Stimulated activated naive B cell treated with anti-CD40 and anti-IgM and Interleukin-4, amounts not matched to agents 10 μg/mL and 1 μg/mL and 100 μg/mL, for 72 hours (primary cell): ENCODE data around the gene SYT17.

ENCODE experiments used
- ATAC-seq, 2 donors: fragments of 150-1000 bp; cut with Tn5 transposase; replicated peaks; 2 replicates each; pipeline ENCODE4 v1.10.0; 2021; ENCODE audit warnings: moderate library complexity in 1 of 2
- DNase-seq: peaks from one replicate; pipeline ENCODE4 v3.0.0; 2021
- H3K27ac Mint-ChIP-seq: one replicate; pipeline ENCODE4 v1.8.0; 2022; ENCODE audit warnings: mild to moderate bottlenecking, mixed read lengths
- H3K27me3 Mint-ChIP-seq, 2 donors: one replicate each; pipeline ENCODE4 v1.8.0; 2022; ENCODE audit warnings: mixed read lengths in 2 of 2
- H3K36me3 Mint-ChIP-seq, 2 donors: one replicate each; pipeline ENCODE4 v1.8.0; 2022; ENCODE audit warnings: mixed read lengths in 2 of 2, mild to moderate bottlenecking in 1 of 2
- H3K4me1 Mint-ChIP-seq, 2 donors: one replicate each; pipeline ENCODE4 v1.8.0; 2022; ENCODE audit warnings: mixed read lengths in 2 of 2, mild to moderate bottlenecking in 1 of 2
- H3K4me3 Mint-ChIP-seq, 2 donors: one replicate each; pipeline ENCODE4 v1.8.0; 2022; ENCODE audit warnings: mild to moderate bottlenecking in 2 of 2, mixed read lengths in 2 of 2, moderate library complexity in 1 of 2
- H3K9me3 Mint-ChIP-seq, 2 donors: one replicate each; pipeline ENCODE4 v1.8.0; 2022; ENCODE audit warnings: mixed read lengths in 2 of 2, mild to moderate bottlenecking in 1 of 2

The SYT17 gene

DNA sequence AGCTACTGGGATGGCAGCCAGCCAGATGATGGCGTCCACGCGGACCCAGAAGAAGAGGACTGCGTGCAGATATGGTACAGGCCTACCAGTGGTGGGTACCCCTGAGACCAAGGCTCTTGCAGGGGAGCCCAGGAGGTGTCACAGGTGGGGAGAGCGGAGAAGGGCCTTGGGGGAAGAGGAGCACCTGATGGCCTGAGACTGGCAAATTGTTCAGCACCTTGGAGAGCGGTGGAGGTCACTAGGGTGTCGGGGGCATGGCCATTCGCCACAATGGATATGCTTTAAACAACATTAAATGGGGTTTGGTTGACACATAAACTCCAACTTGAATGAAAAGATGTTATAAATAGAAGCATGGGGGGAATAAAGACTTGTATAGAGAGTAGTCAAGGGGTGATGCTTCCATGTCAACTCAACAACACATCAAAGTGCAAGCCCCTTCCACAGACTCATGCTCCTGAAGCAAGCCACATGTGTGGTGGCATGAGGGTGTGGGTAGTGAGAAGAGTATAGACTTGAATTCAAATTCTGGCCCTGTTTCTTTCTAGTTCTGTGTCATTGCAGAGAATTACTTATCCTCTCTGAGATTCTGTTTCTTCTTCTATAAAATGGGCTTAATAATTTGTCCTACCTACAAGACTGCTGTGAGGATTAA is 139.7 kb downstream of the SYT17 start:
- Mint-ChIP-seq H3K9me3 (peaks cover 0 to 2% of the 10 kb centered on the region in 2 donors), H3K4me1 (peaks cover 10 to 21% of the 10 kb centered on the region in 2 donors), H3K4me3 (no peak overlapping the region), H3K27me3 (peaks cover 4 to 13% of the 10 kb centered on the region in 2 donors), H3K27ac (no peak overlapping the region), H3K36me3 (peaks cover 7 to 9% of the 10 kb centered on the region in 2 donors)
- DNase-seq (no peak), ATAC-seq (no peak)

DNA sequence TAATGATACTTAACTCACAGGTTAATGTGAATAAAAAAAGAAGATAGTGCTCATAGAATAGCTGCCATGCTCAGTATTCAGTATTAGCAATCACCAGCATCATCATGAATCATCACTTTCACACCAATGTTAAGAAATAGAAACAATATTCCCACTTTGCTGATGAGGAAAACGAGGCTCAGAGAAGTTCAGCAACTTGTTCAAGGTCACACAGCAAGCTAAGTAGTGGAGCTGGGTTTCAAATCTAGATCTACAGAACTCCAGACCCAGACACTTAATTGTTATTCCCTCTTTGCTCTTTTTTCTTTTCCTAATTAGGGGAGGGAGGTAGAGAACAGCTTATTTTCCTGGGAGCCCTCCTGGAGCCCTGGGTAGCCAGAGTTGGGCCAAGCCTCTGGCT is 140.4 kb downstream of the SYT17 start:
- Mint-ChIP-seq H3K27me3 (peaks cover 0 to 8% of the 10 kb centered on the region in 2 donors), H3K9me3 (no peaks in the 10 kb centered on the region)

DNA sequence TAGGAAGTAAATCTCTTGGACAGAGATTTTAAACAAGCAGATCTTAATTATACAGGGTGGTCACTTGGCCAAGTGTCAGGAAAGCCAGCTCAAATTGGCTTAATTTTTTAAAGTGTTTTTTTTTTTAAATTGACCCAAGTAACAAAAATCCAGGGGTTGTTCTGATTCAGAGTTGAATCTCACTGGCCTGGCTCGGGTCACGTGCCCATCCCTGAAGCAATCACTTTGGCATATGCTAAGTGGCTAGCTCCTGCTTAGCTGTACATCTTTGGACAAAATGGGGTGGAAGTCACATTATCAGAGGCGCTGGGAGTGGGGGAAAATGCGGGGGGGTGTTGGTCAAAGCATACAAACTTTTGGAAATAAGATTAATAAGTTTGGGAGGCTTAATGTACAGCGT is 141.1 kb downstream of the SYT17 start:
- DNase-seq = no peak
- Mint-ChIP-seq H3K9me3 (no peaks in the 10 kb centered on the region), H3K36me3 (peaks cover 5 to 9% of the 10 kb centered on the region in 2 donors), H3K27me3 (peaks cover 0 to 5% of the 10 kb centered on the region in 2 donors), H3K4me3 (no peak overlapping the region), H3K4me1 (peaks cover 11 to 17% of the 10 kb centered on the region in 2 donors), H3K27ac (no peak overlapping the region)
- ATAC-seq = no peak

More for the DNA sequence above, 140.4 kb downstream of the SYT17 start:
- ATAC-seq (no peak), DNase-seq (no peak)
- Mint-ChIP-seq H3K4me3 (no peak overlapping the region), H3K4me1 (peaks cover 13 to 21% of the 10 kb centered on the region in 2 donors), H3K36me3 (peaks cover 5 to 9% of the 10 kb centered on the region in 2 donors), H3K27ac (no peak overlapping the region)

DNA sequence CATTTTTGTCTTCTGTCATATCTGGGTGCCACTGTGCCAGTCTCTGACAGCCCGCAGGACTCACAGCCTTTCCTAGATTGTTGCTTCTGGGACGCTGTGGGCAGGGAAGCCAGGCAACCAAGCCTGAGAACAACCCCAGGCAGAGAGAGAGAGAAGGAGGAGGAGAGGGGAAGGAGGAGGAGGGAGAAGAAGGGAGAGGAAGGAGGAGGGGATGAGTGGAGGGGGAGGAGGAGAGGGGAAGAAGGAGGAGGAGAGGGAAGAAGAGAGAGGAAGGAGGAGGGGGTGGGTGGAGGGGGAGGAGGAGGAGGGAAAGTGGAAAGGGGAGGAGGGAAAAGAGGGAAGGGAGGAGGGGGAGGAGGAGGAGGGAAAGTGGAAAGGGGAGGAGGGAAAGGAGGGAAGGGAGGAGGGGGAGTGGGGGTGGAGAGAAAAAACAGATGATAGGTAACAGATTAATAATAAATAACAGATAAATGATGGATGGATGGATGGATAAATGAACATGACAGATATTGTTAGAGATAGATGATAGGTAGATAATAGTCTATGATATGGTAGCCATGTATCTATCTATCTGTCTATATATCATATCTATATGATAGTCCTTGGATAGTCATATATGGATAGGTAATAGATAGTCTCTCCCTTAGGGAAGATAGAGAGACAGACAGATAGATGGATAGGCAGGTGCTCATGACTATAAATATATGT is 146.8 kb downstream of the SYT17 start:
- ATAC-seq (no peak), DNase-seq (no peak)
- H3K27me3 Mint-ChIP-seq = no peaks in the 10 kb centered on the region
- no peaks in the 10 kb centered on the region for H3K9me3 Mint-ChIP-seq
- peaks cover 6% of the 10 kb centered on the region in 2 donors for H3K4me1 Mint-ChIP-seq
- no peak overlapping the region for H3K27ac Mint-ChIP-seq
- H3K4me3 Mint-ChIP-seq = no peak overlapping the region
- peaks cover 1 to 5% of the 10 kb centered on the region in 2 donors for H3K36me3 Mint-ChIP-seq

DNA sequence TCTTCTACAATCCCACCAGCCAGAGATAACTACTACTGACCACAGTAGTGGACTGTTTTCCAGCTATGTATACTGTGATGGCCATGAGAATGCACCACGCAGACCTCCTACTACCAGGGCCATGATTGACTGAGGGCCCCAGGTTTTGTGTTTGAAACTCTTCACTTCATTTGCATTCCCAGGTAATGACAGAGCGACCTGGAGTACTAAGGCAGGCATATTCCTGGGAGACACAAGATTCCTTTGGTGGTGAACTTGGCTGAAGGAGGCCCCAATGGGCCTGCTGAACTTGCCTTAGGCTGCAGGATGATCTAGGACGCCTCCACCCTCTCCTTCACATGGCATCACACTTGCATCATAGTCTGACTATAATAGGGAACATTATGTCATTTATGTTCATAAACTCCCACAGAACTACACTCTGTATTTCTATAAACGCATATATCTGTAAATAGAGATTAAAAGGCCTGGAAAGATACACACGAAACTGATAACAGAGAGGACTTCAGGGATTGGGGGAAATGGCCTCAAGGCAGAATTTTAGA is 147.9 kb downstream of the SYT17 start:
- no peaks in the 10 kb centered on the region for H3K9me3 Mint-ChIP-seq
- no peak overlapping the region for H3K27ac Mint-ChIP-seq
- no peaks in the 10 kb centered on the region for H3K36me3 Mint-ChIP-seq
- H3K27me3 Mint-ChIP-seq = no peaks in the 10 kb centered on the region
- no peak for ATAC-seq
- H3K4me3 Mint-ChIP-seq = no peak overlapping the region
- no peak for DNase-seq
- peaks cover 6% of the 10 kb centered on the region in 2 donors for H3K4me1 Mint-ChIP-seq

DNA sequence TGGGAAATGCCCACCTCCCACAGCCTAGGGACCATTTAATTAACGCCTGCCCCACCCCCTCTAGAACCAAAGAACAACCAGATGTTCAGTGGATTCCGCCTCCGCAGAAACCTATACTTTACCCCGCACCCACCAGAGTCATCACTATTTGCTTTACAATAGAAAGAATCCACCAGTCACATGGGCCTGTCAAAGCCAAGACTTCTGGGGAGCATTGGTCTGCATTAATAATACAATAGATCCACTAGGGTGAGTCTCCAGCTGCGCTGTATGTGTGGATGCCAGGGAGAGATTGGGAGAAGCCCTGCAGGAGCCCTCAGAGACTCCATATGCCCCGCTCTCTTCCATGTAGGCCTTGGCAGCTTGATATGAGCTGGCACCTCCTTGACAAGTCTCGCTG is 148.8 kb downstream of the SYT17 start:
- ATAC-seq = no peak
- Mint-ChIP-seq H3K4me1 (peaks cover 6 to 10% of the 10 kb centered on the region in 2 donors), H3K36me3 (no peaks in the 10 kb centered on the region)

More for the DNA sequence above, 148.8 kb downstream of the SYT17 start:
- peaks cover 0 to 5% of the 10 kb centered on the region in 2 donors for H3K27me3 Mint-ChIP-seq
- no peaks in the 10 kb centered on the region for H3K9me3 Mint-ChIP-seq
- no peak overlapping the region for H3K27ac Mint-ChIP-seq
- no peak overlapping the region for H3K4me3 Mint-ChIP-seq
- no peak for DNase-seq
